ENCODE results near the gene DCDC2B.
A peak's percentile ranks its signal among the peaks of the same experiment; 100 is the strongest.
"Not testable (repeated sequence)": the region's sequence is repeated elsewhere in the genome, so short reads cannot be mapped to it uniquely, and the experiment has no call there.

The DCDC2B gene

GRCh38 chr1:32208891-32209328, at the start of gene DCDC2B:
Gene DCDC2B, plus strand, starts transcription at chr1:32209089. Its CDS starts 5 bp downstream, at chr1:32209094.
- TF ChIP-seq, protein P1, sequence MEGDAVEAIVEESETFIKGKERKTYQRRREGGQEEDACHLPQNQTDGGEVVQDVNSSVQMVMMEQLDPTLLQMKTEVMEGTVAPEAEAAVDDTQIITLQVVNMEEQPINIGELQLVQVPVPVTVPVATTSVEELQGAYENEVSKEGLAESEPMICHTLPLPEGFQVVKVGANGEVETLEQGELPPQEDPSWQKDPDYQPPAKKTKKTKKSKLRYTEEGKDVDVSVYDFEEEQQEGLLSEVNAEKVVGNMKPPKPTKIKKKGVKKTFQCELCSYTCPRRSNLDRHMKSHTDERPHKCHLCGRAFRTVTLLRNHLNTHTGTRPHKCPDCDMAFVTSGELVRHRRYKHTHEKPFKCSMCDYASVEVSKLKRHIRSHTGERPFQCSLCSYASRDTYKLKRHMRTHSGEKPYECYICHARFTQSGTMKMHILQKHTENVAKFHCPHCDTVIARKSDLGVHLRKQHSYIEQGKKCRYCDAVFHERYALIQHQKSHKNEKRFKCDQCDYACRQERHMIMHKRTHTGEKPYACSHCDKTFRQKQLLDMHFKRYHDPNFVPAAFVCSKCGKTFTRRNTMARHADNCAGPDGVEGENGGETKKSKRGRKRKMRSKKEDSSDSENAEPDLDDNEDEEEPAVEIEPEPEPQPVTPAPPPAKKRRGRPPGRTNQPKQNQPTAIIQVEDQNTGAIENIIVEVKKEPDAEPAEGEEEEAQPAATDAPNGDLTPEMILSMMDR (conservative IDR thresholded peaks at IDR 0.05; ENCODE audit: control insufficient read depth, insufficient read depth, low read depth, low read length): no peak
- peak; percentile 46 for DNase-seq (ENCODE audit: low read depth)
- H3K4me3 ChIP-seq (ENCODE audit: control insufficient read depth, low read depth, low read length): no peak within 1 kb of the TSS

- H3K4me3 ChIP-seq (ENCODE audit: control insufficient read depth, low read depth, low read length): no peak overlapping the region
- TF ChIP-seq, protein P1 (conservative IDR thresholded peaks at IDR 0.05; ENCODE audit: control insufficient read depth, insufficient read depth, low read depth, low read length): no peak
- DNase-seq (ENCODE audit: low read depth): no peak
These were observed 49.7 kb upstream of the DCDC2B start for GRCh38 chr1:32159189-32159588.

- DNase-seq (ENCODE audit: low read depth): no peak
- no peak overlapping the region for H3K4me3 ChIP-seq (ENCODE audit: control insufficient read depth, low read depth, low read length)
- TF ChIP-seq, protein P1 (conservative IDR thresholded peaks at IDR 0.05; ENCODE audit: control insufficient read depth, insufficient read depth, low read depth, low read length): no peak
These were observed 45.5 kb upstream of the DCDC2B start for GRCh38 chr1:32163405-32163804.

DNA sequence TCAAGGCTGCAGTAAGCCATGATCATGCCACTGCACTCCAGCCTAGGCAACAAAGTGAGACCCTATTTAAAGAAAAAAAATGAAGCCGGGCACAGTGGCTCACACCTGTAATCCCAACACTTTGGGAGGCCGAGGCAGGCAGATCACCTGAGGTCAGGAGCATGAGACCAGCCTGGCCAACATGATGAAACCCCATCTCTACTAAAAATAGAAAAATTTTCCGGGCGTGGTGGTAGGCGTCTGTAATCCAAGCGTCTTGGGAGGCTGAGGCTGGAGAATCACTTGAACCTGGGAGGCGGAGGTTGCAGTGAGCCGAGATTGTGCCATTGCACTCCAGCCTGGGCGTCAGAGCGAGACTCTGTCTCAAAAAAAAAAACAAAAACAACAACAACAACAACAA, 43.3 kb upstream of the DCDC2B start:
- not testable (repeated sequence) for DNase-seq (ENCODE audit: low read depth); H3K4me3 ChIP-seq (ENCODE audit: control insufficient read depth, low read depth, low read length)

GRCh38 chr1:32170991-32171390, 37.9 kb upstream of the DCDC2B start:
- no peak for DNase-seq (ENCODE audit: low read depth)

DNA sequence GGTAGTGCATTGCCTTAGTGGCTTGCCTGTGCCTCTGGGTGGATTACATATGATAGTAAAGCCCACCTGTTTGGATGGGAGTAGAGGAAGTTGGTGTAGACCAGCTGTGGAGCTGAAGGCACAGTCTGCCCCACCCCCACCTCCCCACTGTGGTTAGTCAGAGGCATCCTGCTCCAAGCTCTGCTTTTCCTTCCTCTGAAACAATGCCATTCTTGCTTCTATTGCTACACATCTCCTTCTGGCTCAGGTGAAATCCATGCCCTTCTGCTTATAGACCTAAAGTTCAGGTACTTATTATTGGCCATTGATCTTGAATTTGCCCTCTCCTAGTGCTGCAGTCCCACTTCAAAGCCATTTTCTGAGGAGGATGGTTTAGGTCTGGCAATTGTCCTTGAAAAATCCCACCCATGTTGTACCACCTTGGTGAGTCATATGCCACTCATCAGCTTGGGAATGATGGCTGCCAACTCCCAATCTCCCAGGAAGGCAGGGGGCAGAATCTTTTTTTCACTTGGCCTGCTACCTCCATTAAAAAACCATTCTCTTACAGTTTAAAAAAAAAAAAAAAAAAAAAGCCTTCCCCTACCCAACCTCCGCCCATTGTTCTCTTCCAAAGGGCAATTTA, 36.2 kb upstream of the DCDC2B start:
- TF ChIP-seq, protein P1 (conservative IDR thresholded peaks at IDR 0.05; ENCODE audit: control insufficient read depth, insufficient read depth, low read depth, low read length): no peak
- no peak overlapping the region for H3K4me3 ChIP-seq (ENCODE audit: control insufficient read depth, low read depth, low read length)
- DNase-seq (ENCODE audit: low read depth): peak; percentile 22

More at GRCh38 chr1:32170991-32171390, 37.9 kb upstream of the DCDC2B start:
- no peak overlapping the region for H3K4me3 ChIP-seq (ENCODE audit: control insufficient read depth, low read depth, low read length)
- TF ChIP-seq, protein P1 (conservative IDR thresholded peaks at IDR 0.05; ENCODE audit: control insufficient read depth, insufficient read depth, low read depth, low read length): no peak

- TF ChIP-seq, protein P1 (conservative IDR thresholded peaks at IDR 0.05; ENCODE audit: control insufficient read depth, insufficient read depth, low read depth, low read length): no peak
- DNase-seq (ENCODE audit: low read depth): no peak
- peak overlapping the region; percentile 48 for H3K4me3 ChIP-seq (ENCODE audit: control insufficient read depth, low read depth, low read length)
These were observed 30.3 kb upstream of the DCDC2B start for GRCh38 chr1:32178380-32179192.

Measured in fibroblast of mammary gland (primary cell).